ENCODE data around the gene PXK. TPM values are rescaled to one million over a fixed set of nuclear protein-coding genes. Genes with fewer than 3 reads are reported as not detected.

The PXK gene
- total RNA-seq, 6 donors from 2014 or later: 17.6 to 38.8 (median 23.2) TPM

- ATAC-seq (ENCODE audit: low FRiP score in 2 of 2): no peak
- DNase-seq: no peak
- no peak for TF ChIP-seq CTCF (IDR thresholded peaks at IDR 0.05)
- TF ChIP-seq POLR2AphosphoS5 (IDR thresholded peaks at IDR 0.05): no peak
- TF ChIP-seq POLR2A (IDR thresholded peaks at IDR 0.05): no peak
- TF ChIP-seq EP300 (IDR thresholded peaks at IDR 0.05): no peak
- WGBS, 2 donors: 77 to 86% methylated on average over 1 of the region's 1 CpG
- Histone ChIP-seq H3K36me3 (peaks cover 0 to 8% (median 0%) of the 10 kb centered on the region in 4 donors), H3K27ac (no peak overlapping the region), H3K9me3 (no peaks in the 10 kb centered on the region), H3K4me1 (peaks cover 0 to 4% (median 0%) of the 10 kb centered on the region in 4 donors), H3K27me3 (no peaks in the 10 kb centered on the region), H3K4me3 (no peak overlapping the region)
Observed at GRCh38 chr3:58369038-58369437, 36.3 kb downstream of the PXK start.

DNA sequence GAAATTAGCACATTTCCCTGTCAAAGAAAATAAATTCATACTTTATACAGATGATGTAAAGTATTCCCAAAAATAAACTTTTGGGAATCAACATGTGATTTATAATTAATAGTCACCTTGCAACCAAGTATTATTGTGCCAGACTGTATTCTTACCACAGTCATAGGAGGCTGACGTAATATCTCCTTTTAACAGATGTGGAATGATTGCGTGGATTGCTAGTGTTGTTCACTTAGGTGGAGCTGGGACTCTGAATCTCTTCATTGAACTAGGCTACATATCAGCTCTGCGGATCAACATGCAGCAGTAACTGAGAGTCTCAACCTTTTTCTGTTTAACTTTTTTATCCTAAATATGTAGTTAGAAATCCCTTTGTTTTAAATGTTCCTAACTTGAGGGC is 37.2 kb downstream of the PXK start:
- Histone ChIP-seq H3K27ac (no peak overlapping the region), H3K36me3 (peaks cover 0 to 8% (median 0%) of the 10 kb centered on the region in 4 donors), H3K4me3 (no peak overlapping the region), H3K27me3 (no peaks in the 10 kb centered on the region), H3K9me3 (no peaks in the 10 kb centered on the region), H3K4me1 (no peaks in the 10 kb centered on the region)
- DNase-seq (no peak), ATAC-seq (ENCODE audit: low FRiP score in 2 of 2) (no peak)
- 92% methylated on average over 3 of the region's 3 CpGs for WGBS, 2 donors
- no peak for TF ChIP-seq POLR2AphosphoS5 (IDR thresholded peaks at IDR 0.05)
- TF ChIP-seq POLR2A (IDR thresholded peaks at IDR 0.05): no peak
- TF ChIP-seq CTCF (IDR thresholded peaks at IDR 0.05): no peak
- no peak for TF ChIP-seq EP300 (IDR thresholded peaks at IDR 0.05)

DNA sequence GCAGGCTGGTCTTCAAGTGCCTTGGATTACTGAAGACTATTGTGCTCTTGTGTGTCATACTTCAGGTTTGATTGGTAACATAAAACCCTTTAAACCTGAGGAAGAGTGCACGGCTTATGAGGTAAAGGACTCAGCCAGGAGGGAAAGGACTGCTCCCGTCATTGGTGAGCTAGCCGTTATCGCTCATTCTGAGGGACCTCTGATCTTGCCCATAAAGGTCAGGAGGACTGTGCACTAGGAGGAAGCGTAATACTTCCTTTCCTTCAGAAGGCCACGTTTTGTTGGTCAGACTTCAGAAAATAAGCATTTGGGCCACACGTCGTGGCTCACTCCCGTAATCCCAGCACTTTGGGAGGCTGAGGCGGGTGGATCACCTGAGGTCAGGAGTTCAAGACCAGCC is 37.7 kb downstream of the PXK start:
- Histone ChIP-seq H3K4me1 (no peaks in the 10 kb centered on the region), H3K9me3 (no peaks in the 10 kb centered on the region), H3K27ac (no peak overlapping the region), H3K36me3 (peaks cover 0 to 8% (median 0%) of the 10 kb centered on the region in 4 donors), H3K4me3 (no peak overlapping the region), H3K27me3 (no peaks in the 10 kb centered on the region)
- ATAC-seq (ENCODE audit: low FRiP score in 2 of 2) (no peak), DNase-seq (no peak)
- WGBS, 2 donors: 86 to 98% methylated on average over 9 to 10 of the region's 10 CpGs
- no peak for TF ChIP-seq POLR2AphosphoS5 (IDR thresholded peaks at IDR 0.05)
- TF ChIP-seq CTCF (IDR thresholded peaks at IDR 0.05): no peak
- no peak for TF ChIP-seq EP300 (IDR thresholded peaks at IDR 0.05)
- no peak for TF ChIP-seq POLR2A (IDR thresholded peaks at IDR 0.05)

DNA sequence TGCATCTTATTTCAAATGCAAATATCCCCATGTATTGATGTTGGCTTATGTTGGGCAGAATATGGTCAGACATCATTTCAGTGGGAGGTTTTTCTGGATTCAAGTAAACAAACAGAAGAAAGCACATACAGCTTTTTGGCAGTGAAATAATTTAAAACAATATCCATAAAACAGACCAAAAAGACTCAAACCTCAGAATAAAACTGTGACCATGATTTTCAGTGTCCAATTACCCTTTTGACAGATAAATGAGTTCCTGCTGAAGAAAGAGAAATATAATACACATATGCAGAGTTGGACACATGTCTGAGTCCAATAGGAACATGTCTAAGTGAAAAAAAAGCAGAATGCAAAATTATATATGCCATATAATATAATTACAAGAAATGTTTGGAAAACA is 39.1 kb downstream of the PXK start:
- H3K27me3 ChIP-seq: no peaks in the 10 kb centered on the region
- peaks cover 0 to 8% (median 0%) of the 10 kb centered on the region in 4 donors for H3K36me3 ChIP-seq
- no peaks in the 10 kb centered on the region for H3K4me1 ChIP-seq
- TF ChIP-seq EP300 (IDR thresholded peaks at IDR 0.05) (no peak), POLR2AphosphoS5 (IDR thresholded peaks at IDR 0.05) (no peak), POLR2A (IDR thresholded peaks at IDR 0.05) (no peak), CTCF (IDR thresholded peaks at IDR 0.05) (no peak)
- no peaks in the 10 kb centered on the region for H3K9me3 ChIP-seq
- H3K4me3 ChIP-seq: no peak overlapping the region
- DNase-seq (no peak), ATAC-seq (ENCODE audit: low FRiP score in 2 of 2) (no peak)
- H3K27ac ChIP-seq: no peak overlapping the region

GRCh38 chr3:58375254-58375653 is 42.6 kb downstream of the PXK start:
- no peak for DNase-seq
- H3K4me3 ChIP-seq: no peak overlapping the region
- no peaks in the 10 kb centered on the region for H3K27me3 ChIP-seq
- 82 to 84% methylated on average over 5 of the region's 5 CpGs for WGBS, 2 donors
- no peaks in the 10 kb centered on the region for H3K4me1 ChIP-seq
- TF ChIP-seq EP300 (IDR thresholded peaks at IDR 0.05) (no peak), CTCF (IDR thresholded peaks at IDR 0.05) (no peak), POLR2AphosphoS5 (IDR thresholded peaks at IDR 0.05) (no peak), POLR2A (IDR thresholded peaks at IDR 0.05) (no peak)
- H3K27ac ChIP-seq: no peak overlapping the region
- H3K36me3 ChIP-seq: peaks cover 0 to under 1% (median 0%) of the 10 kb centered on the region in 4 donors
- no peaks in the 10 kb centered on the region for H3K9me3 ChIP-seq
- no peak for ATAC-seq (ENCODE audit: low FRiP score in 2 of 2)
